ENCODE measurements around the gene ITGAV.

DNA sequence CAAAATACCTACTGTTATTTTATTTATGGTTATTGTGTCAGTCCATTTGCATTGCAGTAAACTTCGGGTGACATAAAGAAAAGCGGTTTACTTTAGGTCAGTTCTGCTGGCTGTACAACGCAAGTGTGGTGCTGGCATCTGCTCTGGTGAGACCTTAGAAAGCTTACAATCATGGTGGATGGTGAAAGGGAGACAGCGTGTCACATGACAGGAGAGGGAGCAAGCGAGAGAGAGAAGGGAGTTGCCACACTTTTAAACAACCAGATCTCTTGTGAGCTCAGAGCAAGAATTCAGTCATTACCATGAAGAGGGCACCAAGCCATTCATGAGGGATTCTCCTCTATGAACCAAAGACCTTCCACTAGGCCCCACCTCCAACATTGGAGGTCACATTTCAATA lies 102.0 kb downstream of the ITGAV start:
- TF ChIP-seq ZNF274 (IDR thresholded peaks at IDR 0.05; ENCODE audit: low read depth, low read length) (no peak), YY1 (IDR thresholded peaks at IDR 0.05; ENCODE audit: insufficient read depth, insufficient read length) (no peak), SUZ12 (IDR thresholded peaks at IDR 0.05; ENCODE audit: extremely low read depth, insufficient read depth, insufficient read length) (no peak)

Measured in NT2/D1 (cell line).